ENCODE data around the gene TRAF7.

GRCh38 chr16:2180461-2180860, 24.9 kb downstream of the TRAF7 start:
- TF ChIP-seq TAF1 (IDR thresholded peaks at IDR 0.05; ENCODE audit: low read depth) (no peak), SMC3 (conservative IDR thresholded peaks at IDR 0.05; ENCODE audit: poor library complexity) (no peak), CTCF (IDR thresholded peaks at IDR 0.05; ENCODE audit: poor library complexity, severe bottlenecking) (no peak), EP300 (conservative IDR thresholded peaks at IDR 0.05; ENCODE audit: poor library complexity, severe bottlenecking) (no peak), POLR2AphosphoS5 (IDR thresholded peaks at IDR 0.05) (no peak)
